ENCODE results near the gene CAMTA1.
A peak's percentile ranks its signal among the peaks of the same experiment; 100 is the strongest.

Gene CAMTA1

DNA sequence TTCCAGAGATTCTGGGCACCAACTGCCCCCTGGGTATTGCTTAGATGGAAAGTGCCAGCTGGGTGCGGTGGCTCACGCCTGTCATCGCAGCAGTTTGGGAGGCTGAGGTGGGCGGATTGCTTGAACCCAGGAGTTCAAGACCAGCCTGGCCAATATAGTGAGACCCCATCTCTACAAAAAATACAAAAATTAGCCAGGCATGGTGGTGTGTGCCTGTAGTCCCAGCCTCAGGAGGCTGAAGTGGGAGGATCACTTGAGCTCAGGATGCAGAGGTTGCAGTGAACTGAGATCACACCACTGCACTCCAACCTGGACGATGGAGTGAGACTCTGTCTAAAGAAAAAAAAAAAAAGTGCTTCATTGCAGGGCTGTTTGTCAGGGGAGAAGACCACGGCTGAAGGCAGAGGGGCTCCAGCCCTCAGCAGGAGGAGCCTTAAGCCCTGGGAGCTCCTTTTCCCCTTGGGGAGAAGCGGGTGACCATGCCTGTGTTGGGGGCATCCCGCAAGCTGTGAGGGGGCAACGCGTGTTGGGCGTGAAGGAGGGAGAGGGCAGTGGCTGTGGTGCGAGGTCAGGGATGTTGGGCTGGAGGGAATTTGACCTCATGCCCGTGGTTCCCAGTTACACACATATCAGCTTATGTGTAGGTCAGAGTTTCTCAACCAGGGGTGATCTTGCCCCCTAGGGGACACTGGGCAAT lies 854.3 kb downstream of the CAMTA1 start:
- no peak for DNase-seq

GRCh38 chr1:7640350-7640749 lies 855.1 kb downstream of the CAMTA1 start:
- DNase-seq: no peak

- no peak for DNase-seq
Observed at GRCh38 chr1:7640920-7641585, 855.8 kb downstream of the CAMTA1 start.

DNA sequence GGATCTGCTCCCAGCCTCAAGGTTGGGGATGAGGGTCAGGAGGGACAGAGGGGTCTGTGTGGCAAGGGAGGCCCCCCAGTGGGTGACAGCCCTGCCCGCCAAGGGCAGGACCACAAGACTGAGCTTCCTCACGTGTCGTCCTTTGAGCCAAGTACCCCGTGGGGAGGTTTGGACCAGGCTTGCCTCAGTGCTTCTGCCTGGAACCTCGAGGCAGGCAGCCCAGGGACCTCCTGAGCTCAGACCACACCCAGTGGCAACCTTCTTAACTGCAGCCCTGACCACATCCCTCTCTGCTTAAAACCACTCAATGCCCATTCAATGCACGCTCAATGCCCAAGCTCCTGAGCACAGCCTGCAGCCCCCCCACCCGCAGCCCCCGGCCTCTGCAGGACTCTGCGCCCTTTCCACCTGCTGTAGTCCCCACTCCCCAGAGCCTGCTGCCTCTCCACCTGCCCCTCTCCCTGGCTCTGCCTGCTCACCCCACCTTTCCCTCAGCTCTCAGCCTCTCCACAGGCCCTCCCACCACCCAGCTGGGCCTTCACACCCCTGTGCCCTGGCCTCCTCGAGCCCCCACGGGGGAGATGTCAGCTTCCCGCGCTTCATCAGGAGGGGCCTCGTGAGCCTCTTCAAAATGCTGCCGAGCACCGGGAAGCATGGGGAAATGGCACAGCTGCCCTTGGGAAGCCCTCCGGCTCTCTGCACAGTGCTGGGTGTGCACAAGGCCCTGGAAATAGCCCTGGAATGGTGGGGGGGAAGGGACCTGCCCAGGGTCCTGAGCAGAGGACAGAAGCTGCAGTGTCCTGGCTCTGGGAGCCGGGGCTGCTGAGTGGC lies 856.5 kb downstream of the CAMTA1 start:
- no peak for DNase-seq

DNA sequence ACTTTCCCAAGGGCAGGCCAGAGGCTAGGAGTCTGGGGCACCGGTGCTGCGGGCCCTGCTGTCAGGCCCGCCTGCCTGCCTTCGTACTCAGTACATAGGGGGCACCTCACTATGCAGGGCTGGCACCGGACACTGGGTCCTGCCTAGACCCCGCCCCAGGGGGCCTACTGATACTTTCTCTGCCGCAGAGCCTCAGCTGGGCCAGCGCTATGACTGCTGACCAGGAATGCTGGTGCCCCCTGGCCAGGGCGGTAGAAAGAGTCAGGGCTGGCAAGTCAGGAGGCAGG lies 857.1 kb downstream of the CAMTA1 start:
- DNase-seq: no peak

DNA sequence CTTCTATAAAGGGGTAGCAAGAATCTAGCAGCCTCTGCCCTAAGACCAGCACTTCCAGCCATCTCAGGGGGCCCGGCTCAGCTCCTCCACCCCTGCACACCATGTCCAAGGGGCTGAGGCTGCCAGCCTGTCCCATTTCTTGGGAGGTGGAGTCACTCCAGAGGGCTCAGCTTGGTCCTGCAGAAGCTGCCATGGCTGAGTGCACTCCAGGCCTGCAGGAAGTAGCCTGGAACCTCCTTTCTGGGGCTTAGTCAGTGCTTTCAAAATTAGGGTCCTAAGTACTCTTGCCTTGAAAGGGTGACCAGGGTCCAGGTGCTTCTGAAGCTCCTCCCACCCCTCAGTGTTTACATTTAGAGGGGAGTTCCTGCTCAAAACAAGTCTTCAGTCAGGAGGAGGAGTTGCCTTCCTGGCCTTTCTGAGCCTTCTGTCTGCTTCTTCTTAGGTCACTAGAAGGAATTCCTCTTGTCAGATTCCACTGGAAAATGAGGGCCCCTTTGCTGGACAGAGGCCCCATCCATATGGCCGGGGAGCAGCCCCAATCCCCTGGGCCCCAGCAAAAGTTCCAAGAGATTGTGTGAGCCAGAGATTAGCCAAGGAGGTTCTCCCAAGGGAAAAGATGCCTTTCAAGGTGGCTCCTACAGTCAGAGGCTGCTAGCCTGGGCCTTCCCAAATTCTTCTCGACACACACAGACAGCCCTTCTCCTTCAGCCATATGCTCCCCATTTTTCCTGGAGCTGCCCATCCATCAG lies 857.7 kb downstream of the CAMTA1 start:
- DNase-seq: no peak

DNA sequence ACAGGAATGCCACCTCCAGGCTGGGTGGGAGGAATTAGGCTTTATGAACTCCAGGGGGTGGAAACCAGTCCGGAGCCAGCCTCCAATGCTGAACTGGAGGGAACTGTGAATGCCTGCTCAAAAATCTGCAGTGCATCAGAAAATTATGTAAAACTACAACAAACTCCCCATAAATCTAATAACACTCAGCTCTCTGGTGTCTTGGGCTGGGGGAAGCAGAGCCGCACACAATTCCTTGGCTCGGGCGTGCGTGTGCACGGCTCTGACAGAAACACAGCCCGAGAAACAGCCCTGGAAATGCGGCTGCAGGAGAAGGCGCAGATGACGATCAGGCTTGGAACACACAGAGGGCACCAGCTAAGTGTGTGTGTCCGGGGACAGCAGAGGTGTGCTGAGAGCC lies 858.3 kb downstream of the CAMTA1 start:
- no peak for DNase-seq

DNA sequence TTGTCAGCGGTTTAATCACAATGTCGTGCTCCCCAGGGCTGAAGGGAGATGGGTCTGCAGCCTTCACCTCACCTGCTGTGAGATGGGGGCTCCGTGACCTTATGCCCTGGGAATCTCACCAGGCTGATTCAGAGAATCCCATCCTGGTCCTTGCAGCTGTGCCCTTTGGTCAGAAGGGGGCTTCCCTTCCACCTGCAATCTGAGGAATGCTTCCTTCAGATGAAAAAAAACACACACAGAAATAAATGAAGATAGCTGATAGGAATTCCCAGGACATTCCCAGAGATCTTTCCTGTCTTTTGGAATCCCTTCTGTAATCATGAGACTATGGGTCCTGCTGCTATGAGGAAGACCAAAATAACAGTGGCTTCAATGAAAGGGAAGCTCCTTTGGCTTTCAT lies 858.8 kb downstream of the CAMTA1 start:
- no peak for DNase-seq

- DNase-seq: no peak
Observed at GRCh38 chr1:7644961-7645750, 859.9 kb downstream of the CAMTA1 start.

DNA sequence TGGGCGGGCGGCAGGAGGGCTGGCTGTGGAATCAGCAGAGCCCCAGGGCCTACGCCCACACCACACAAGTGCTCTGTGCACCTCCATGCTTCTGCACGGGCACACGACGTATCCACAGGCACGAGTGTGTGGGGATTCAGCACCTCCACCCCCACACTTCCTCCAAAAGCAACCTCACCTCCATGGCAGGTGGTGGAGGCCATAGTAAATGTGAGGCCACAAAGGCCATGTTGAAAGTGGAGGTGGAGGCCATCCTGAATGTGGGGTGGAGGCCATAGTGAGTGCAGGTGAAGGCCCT lies 860.4 kb downstream of the CAMTA1 start:
- no peak for DNase-seq

GRCh38 chr1:7646164-7646563 lies 860.9 kb downstream of the CAMTA1 start:
- DNase-seq: no peak

- DNase-seq: peak; percentile 5
Observed at GRCh38 chr1:7646981-7647901, 862.0 kb downstream of the CAMTA1 start.

GRCh38 chr1:7648761-7649384 lies 863.6 kb downstream of the CAMTA1 start:
- no peak for DNase-seq

DNA sequence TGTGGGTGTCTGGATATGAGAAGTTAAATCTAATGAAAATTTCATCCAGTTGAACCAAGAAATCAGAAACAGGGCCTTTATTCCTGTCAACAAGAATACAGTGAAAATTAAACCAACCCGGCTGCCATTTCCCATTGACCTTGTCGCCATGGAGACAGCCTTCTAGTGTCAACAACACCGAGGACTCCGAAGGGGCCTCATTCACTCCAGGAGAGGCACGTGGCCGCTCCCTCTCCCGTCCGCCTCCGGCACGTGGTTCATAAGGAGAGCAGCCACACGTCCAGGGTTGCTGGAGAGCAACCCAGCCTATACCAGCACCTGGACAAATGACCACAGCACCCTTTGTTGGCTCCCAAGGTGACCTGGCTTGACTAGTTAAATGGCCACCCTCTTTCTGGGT lies 865.5 kb downstream of the CAMTA1 start:
- DNase-seq: no peak

DNA sequence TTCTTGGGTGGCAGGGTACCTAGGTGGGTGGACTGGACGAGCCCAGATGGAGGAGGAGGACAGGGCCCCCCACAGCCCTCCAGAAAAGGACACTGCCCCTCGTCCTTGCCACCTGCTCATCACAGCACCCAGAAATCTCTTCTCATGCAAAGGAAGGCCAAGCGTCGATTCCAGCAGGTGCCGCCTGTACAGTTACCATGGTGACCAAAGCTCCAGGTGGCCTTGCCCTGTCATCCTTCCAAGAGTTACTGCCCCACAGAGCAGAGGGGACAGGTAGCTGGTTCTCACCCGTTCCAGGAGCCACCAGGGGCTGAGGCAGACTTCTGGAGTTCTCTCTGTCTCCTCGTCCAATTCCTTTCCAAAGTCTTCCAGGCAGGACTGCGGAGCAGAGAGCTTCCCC lies 865.9 kb downstream of the CAMTA1 start:
- DNase-seq: no peak

GRCh38 chr1:7652061-7652460 lies 866.8 kb downstream of the CAMTA1 start:
- no peak for DNase-seq

DNA sequence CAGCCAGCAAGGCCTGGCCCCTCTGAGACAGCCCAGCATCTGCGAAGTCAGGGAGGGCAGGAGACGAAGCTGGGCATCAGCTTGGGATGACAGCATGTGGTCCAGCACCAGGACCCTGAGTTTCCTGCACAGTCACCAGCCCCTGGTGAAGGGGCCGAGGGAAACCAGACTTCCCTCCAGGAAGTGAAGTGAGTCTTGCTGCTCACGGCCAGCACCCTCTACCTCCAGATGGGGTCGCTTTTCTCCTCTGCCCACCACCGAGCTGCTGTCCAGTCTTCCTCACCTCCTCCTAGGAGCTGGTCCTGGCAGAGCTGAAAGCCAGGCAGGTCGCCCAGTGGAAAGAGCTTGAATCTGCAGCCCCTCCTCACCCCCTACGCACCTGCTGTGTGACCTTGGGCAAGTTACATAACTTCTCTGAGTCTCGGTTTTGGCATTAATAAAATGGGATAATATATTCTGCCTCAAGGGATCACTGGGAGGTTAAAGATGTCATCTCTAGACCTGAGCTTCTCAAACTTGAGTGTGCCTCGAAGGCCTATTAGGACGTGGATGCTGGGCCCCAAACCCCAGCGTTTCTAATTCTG lies 867.4 kb downstream of the CAMTA1 start:
- DNase-seq: no peak

DNA sequence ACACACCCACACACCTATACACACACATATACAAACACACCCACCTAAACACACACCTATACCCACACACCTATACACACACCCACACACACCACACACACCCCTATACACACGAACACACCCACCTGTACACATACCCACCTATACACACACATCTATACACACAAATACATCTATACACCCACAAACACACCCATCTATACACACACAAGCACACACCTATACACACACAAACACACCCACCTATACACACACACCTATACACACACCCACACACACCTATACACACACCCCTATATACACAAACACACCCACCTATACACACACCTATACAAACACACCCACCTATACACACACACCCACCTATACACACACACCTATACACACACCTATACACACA lies 869.5 kb downstream of the CAMTA1 start:
- no peak for DNase-seq

DNA sequence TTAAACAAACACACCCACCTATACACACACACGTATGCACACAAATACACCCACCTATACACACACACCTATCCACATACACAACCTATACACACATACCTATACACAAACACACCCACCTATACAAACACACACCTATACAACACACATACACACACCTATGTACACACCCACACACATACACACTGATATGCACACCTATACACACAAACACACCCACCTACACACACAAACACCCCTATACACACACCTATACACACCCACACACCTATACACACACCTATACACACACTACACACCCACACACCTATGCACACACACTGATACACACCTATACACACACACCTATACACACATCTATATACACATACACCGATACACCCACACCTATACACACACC lies 870.1 kb downstream of the CAMTA1 start:
- no peak for DNase-seq

GRCh38 chr1:7656557-7657215 lies 871.4 kb downstream of the CAMTA1 start:
- no peak for DNase-seq

Measured in NCI-H526 treated with DMSO at 0.1 percent for 48 hours (cell line).